ENCODE results near the gene SLC25A29.

DNA sequence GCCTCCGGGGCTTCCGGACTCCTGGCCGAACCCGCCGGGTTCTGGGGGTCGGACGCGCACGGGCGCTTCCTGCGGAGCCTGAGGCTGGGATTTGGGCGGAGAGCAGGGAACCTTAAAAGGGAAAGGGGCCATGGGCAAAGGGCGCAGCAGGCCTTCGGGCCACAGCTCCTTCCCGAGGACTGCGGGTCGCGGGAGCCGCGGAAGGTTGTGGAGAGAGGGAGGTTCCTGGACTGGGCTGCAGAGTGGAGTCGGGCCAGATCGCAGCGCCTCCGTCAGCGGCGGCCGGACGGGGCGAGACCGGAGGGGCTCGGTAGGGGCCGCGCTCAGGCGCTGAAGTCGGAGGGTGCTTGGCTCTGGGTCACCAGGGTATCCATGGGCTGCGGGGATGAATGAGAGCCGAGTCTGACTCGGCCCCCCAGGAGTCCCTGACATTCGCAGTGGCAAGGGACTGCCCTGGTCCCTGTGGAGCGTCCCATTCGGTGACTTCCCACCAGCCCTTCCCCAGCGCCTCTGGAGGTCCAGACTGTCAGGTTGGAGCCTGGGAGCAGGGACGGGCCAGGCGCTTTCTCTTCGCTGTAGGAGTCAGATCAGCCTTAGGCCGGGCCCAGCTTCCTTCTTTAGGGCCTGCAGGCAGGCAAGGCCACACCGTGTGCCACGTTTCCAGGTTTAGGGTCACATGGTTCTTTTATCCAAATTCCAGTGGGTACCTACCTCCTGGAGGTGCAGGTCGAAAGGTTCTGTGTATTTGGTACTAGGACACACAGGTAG is 938 bp upstream of the SLC25A29 start:
- TF ChIP-seq, protein P1, sequence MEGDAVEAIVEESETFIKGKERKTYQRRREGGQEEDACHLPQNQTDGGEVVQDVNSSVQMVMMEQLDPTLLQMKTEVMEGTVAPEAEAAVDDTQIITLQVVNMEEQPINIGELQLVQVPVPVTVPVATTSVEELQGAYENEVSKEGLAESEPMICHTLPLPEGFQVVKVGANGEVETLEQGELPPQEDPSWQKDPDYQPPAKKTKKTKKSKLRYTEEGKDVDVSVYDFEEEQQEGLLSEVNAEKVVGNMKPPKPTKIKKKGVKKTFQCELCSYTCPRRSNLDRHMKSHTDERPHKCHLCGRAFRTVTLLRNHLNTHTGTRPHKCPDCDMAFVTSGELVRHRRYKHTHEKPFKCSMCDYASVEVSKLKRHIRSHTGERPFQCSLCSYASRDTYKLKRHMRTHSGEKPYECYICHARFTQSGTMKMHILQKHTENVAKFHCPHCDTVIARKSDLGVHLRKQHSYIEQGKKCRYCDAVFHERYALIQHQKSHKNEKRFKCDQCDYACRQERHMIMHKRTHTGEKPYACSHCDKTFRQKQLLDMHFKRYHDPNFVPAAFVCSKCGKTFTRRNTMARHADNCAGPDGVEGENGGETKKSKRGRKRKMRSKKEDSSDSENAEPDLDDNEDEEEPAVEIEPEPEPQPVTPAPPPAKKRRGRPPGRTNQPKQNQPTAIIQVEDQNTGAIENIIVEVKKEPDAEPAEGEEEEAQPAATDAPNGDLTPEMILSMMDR (IDR thresholded peaks at IDR 0.05): no peak
- TF ChIP-seq, protein P2, sequence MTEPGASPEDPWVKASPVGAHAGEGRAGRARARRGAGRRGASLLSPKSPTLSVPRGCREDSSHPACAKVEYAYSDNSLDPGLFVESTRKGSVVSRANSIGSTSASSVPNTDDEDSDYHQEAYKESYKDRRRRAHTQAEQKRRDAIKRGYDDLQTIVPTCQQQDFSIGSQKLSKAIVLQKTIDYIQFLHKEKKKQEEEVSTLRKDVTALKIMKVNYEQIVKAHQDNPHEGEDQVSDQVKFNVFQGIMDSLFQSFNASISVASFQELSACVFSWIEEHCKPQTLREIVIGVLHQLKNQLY (CRISPR knock-in tag; IDR thresholded peaks at IDR 0.05): no peak
- TF ChIP-seq CREB1 (CRISPR knock-in tag; IDR thresholded peaks at IDR 0.05): no peak
- no peak for TF ChIP-seq ATF1 (CRISPR knock-in tag; IDR thresholded peaks at IDR 0.05)
- TF ChIP-seq ZNF416 (CRISPR knock-in tag; IDR thresholded peaks at IDR 0.05): no peak
- no peak for TF ChIP-seq ZNF121 (CRISPR knock-in tag; IDR thresholded peaks at IDR 0.05)
